Parietal lobe (tissue), 1 donor: ENCODE results near the gene SSB. TPM values are rescaled to one million over a fixed set of nuclear protein-coding genes. Genes with fewer than 3 reads are reported as not detected.

ENCODE experiments used
- total RNA-seq: library from RNA; depleted of rRNA; stranded (reverse); fragments of >200 nt; gene quantifications from one replicate; pipeline ENCODE4 v1.2.3, GENCODE V29; 2014

Gene SSB
- 85.1 TPM for total RNA-seq

GRCh38 chr2:169798718-169799592, at the start of gene SSB:
Gene SSB, plus strand, starts transcription at chr2:169798871. Its CDS starts 2,090 bp downstream, at chr2:169800961.

GRCh38 chr2:169824373-169825333, 26.0 kb downstream of the SSB start, which contains the start of gene METTL5:
Gene METTL5, minus strand, starts transcription at chr2:169824905. Its CDS starts 308 bp downstream, at chr2:169824597.

GRCh38 chr2:169827272-169828140, 28.8 kb downstream of the SSB start, which contains the start of gene UBR3:
Gene UBR3, plus strand, starts transcription at chr2:169827454. Its CDS starts 54 bp downstream, at chr2:169827508.

Other genes starting within 250 kb of the SSB start
- gene FASTKD1, start 225.0 kb upstream of the SSB start, total RNA-seq = 77.6 TPM
- 49.5 TPM for gene PPIG, start 214.5 kb upstream of the SSB start, total RNA-seq
- gene CFAP210, start 104.5 kb upstream of the SSB start, total RNA-seq = 2.2 TPM
- gene PHOSPHO2, start 104.4 kb upstream of the SSB start, total RNA-seq = 21.3 TPM
- gene KLHL23, start 65.0 kb upstream of the SSB start, total RNA-seq = 178 TPM
- gene METTL5, start 26.0 kb downstream of the SSB start, total RNA-seq = 43.2 TPM
- gene UBR3, start 28.6 kb downstream of the SSB start, total RNA-seq = 168 TPM